Astrocyte (in vitro differentiated cells and primary cell): ENCODE results near the gene DDX27. TPM values are rescaled to one million over a fixed set of nuclear protein-coding genes. Genes with fewer than 3 reads are reported as not detected.

ENCODE experiments used
- DNase-seq: peaks from one replicate; pipeline ENCODE4 v3.0.0-alpha.2; 2010; ENCODE audit warnings: low read depth
- FAIRE-seq: peaks from 2 replicates; lab custom pipeline; 2011; peaks lifted over from hg19 to GRCh38; lab: Jason Lieb, UNC
- H2AFZ ChIP-seq: 2 replicates; pipeline ENCODE4 v1.6.0; 2012; ENCODE audit warnings: low read depth, low read length, inconsistent platforms
- H3K27ac ChIP-seq: 2 replicates; pipeline ENCODE4 v1.5.1; 2011; ENCODE audit warnings: low read depth, low read length, inconsistent platforms
- H3K27me3 ChIP-seq: 2 replicates; pipeline ENCODE4 v1.6.0; 2011; ENCODE audit warnings: low read length, inconsistent platforms; ENCODE audit not compliant: insufficient read depth
- H3K36me3 ChIP-seq: 2 replicates; pipeline ENCODE4 v1.5.1; 2011; ENCODE audit warnings: low read length, inconsistent platforms; ENCODE audit not compliant: insufficient read depth
- H3K4me1 ChIP-seq: 2 replicates; pipeline ENCODE4 v1.5.1; 2011; ENCODE audit warnings: low read length, inconsistent platforms; ENCODE audit not compliant: insufficient read depth
- H3K4me2 ChIP-seq: 2 replicates; pipeline ENCODE4 v1.6.0; 2012; ENCODE audit warnings: low read length, inconsistent platforms
- H3K4me3 ChIP-seq: 2 replicates; pipeline ENCODE4 v1.5.1; 2011; ENCODE audit warnings: low read depth, mild to moderate bottlenecking, low read length, inconsistent platforms; ENCODE audit not compliant: insufficient read depth
- H3K79me2 ChIP-seq: 2 replicates; pipeline ENCODE4 v1.6.0; 2012; ENCODE audit warnings: mild to moderate bottlenecking, low read length, inconsistent platforms; ENCODE audit not compliant: insufficient read depth
- H3K9ac ChIP-seq: 2 replicates; pipeline ENCODE4 v1.6.0; 2012; ENCODE audit warnings: mild to moderate bottlenecking, low read length, inconsistent platforms
- H3K9me3 ChIP-seq: 2 replicates; pipeline ENCODE4 v1.5.1; 2012; ENCODE audit warnings: low read depth, mild to moderate bottlenecking, low read length, inconsistent platforms; ENCODE audit not compliant: insufficient read depth
- H4K20me1 ChIP-seq: 2 replicates; pipeline ENCODE4 v1.6.0; 2012; ENCODE audit warnings: low read length, inconsistent platforms; ENCODE audit not compliant: insufficient read depth
- H3K27ac Mint-ChIP-seq: one replicate; pipeline ENCODE4 v1.8.0; 2021; ENCODE audit warnings: mild to moderate bottlenecking, mixed read lengths; ENCODE audit not compliant: unreplicated experiment
- H3K27me3 Mint-ChIP-seq: one replicate; pipeline ENCODE4 v1.8.0; 2021; ENCODE audit warnings: low read depth, mixed read lengths; ENCODE audit not compliant: unreplicated experiment
- H3K36me3 Mint-ChIP-seq: one replicate; pipeline ENCODE4 v1.8.0; 2021; ENCODE audit warnings: low read depth, mixed read lengths; ENCODE audit not compliant: unreplicated experiment
- H3K4me1 Mint-ChIP-seq: one replicate; pipeline ENCODE4 v1.8.0; 2021; ENCODE audit warnings: low read depth, mixed read lengths; ENCODE audit not compliant: unreplicated experiment
- H3K4me3 Mint-ChIP-seq: one replicate; pipeline ENCODE4 v1.8.0; 2021; ENCODE audit warnings: mild to moderate bottlenecking, moderate library complexity, mixed read lengths; ENCODE audit not compliant: unreplicated experiment
- H3K9me3 Mint-ChIP-seq: one replicate; pipeline ENCODE4 v1.8.0; 2021; ENCODE audit warnings: mild to moderate bottlenecking, mixed read lengths; ENCODE audit not compliant: unreplicated experiment
- EZH2 ChIP-seq: IDR thresholded peaks from 2 replicates; pipeline ENCODE4 v1.6.1; 2012; ENCODE audit warnings: mild to moderate bottlenecking, low read length, inconsistent platforms; ENCODE audit not compliant: insufficient read depth
- total RNA-seq: library from RNA; stranded (reverse); gene quantifications from 2 replicates; pipeline ENCODE4 v1.2.1, GENCODE V29; 2021
- TF ChIP-seq, protein P1 (sequence below): IDR thresholded peaks from 2 replicates; pipeline ENCODE4 v1.5.1; 2011; ENCODE audit warnings: low read depth, mild to moderate bottlenecking, inconsistent platforms, low read length, moderate library complexity; ENCODE audit not compliant: insufficient read depth

DDX27 gene
- total RNA-seq, 1 donor from 2014 or later: 38.3 TPM

- H3K27me3 Mint-ChIP-seq: no peaks in the 10 kb centered on the region
- no peak for DNase-seq
- H3K4me3 Mint-ChIP-seq: peak overlapping the region; percentile 98
- H3K36me3 Mint-ChIP-seq: peaks cover 18% of the 10 kb centered on the region
- Histone ChIP-seq H3K9me3 (no peaks in the 10 kb centered on the region), H3K4me1 (peaks cover 12% of the 10 kb centered on the region), H3K27me3 (peaks cover 2% of the 10 kb centered on the region), H3K9ac (peak overlapping the region; percentile 92), H4K20me1 (peaks cover 9% of the 10 kb centered on the region), H3K4me3 (peak overlapping the region; percentile 97), H3K79me2 (peaks cover 21% of the 10 kb centered on the region), H2AFZ (peak overlapping the region; percentile 80), H3K27ac (peak overlapping the region; percentile 73), H3K4me2 (peak overlapping the region; percentile 92), H3K36me3 (peaks cover 20% of the 10 kb centered on the region)
- TF ChIP-seq, protein P1, sequence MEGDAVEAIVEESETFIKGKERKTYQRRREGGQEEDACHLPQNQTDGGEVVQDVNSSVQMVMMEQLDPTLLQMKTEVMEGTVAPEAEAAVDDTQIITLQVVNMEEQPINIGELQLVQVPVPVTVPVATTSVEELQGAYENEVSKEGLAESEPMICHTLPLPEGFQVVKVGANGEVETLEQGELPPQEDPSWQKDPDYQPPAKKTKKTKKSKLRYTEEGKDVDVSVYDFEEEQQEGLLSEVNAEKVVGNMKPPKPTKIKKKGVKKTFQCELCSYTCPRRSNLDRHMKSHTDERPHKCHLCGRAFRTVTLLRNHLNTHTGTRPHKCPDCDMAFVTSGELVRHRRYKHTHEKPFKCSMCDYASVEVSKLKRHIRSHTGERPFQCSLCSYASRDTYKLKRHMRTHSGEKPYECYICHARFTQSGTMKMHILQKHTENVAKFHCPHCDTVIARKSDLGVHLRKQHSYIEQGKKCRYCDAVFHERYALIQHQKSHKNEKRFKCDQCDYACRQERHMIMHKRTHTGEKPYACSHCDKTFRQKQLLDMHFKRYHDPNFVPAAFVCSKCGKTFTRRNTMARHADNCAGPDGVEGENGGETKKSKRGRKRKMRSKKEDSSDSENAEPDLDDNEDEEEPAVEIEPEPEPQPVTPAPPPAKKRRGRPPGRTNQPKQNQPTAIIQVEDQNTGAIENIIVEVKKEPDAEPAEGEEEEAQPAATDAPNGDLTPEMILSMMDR: no peak
- no peak for TF ChIP-seq EZH2
- H3K27ac Mint-ChIP-seq: peak overlapping the region; percentile 99
- H3K9me3 Mint-ChIP-seq: no peaks in the 10 kb centered on the region
- peaks cover 18% of the 10 kb centered on the region for H3K4me1 Mint-ChIP-seq
- no peak for FAIRE-seq
Measured at GRCh38 chr20:49219924-49220831, 962 bp downstream of the DDX27 start.

GRCh38 chr20:49225896-49226295 is 6.7 kb downstream of the DDX27 start:
- Histone ChIP-seq H2AFZ (no peak overlapping the region), H3K4me2 (no peak overlapping the region), H3K79me2 (peaks cover 5% of the 10 kb centered on the region), H3K9me3 (no peaks in the 10 kb centered on the region), H4K20me1 (no peaks in the 10 kb centered on the region), H3K36me3 (peaks cover 42% of the 10 kb centered on the region), H3K4me1 (no peaks in the 10 kb centered on the region), H3K9ac (no peak overlapping the region), H3K27me3 (no peaks in the 10 kb centered on the region), H3K4me3 (no peak overlapping the region), H3K27ac (no peak overlapping the region)
- peaks cover 36% of the 10 kb centered on the region for H3K36me3 Mint-ChIP-seq
- H3K4me1 Mint-ChIP-seq: peaks cover 14% of the 10 kb centered on the region
- DNase-seq: no peak
- H3K27ac Mint-ChIP-seq: no peak overlapping the region
- FAIRE-seq: no peak
- H3K4me3 Mint-ChIP-seq: peak overlapping the region; percentile 50
- H3K27me3 Mint-ChIP-seq: no peaks in the 10 kb centered on the region
- H3K9me3 Mint-ChIP-seq: no peaks in the 10 kb centered on the region
- no peak for TF ChIP-seq EZH2
- TF ChIP-seq, protein P1: no peak

GRCh38 chr20:49228676-49229075 is 9.5 kb downstream of the DDX27 start:
- Histone ChIP-seq H3K27ac (no peak overlapping the region), H3K4me3 (no peak overlapping the region), H3K9ac (no peak overlapping the region), H3K4me1 (no peaks in the 10 kb centered on the region), H4K20me1 (no peaks in the 10 kb centered on the region), H3K9me3 (no peaks in the 10 kb centered on the region), H3K27me3 (no peaks in the 10 kb centered on the region), H3K36me3 (peaks cover 45% of the 10 kb centered on the region), H3K79me2 (no peaks in the 10 kb centered on the region), H3K4me2 (no peak overlapping the region), H2AFZ (no peak overlapping the region)
- FAIRE-seq: no peak
- H3K36me3 Mint-ChIP-seq: peaks cover 31% of the 10 kb centered on the region
- H3K4me3 Mint-ChIP-seq: no peak overlapping the region
- H3K9me3 Mint-ChIP-seq: no peaks in the 10 kb centered on the region
- H3K27me3 Mint-ChIP-seq: no peaks in the 10 kb centered on the region
- no peak for TF ChIP-seq EZH2
- TF ChIP-seq, protein P1: no peak
- peaks cover 13% of the 10 kb centered on the region for H3K4me1 Mint-ChIP-seq
- no peak for DNase-seq
- H3K27ac Mint-ChIP-seq: no peak overlapping the region
